ENCODE measurements around the gene SPATA31A6. TPM values are rescaled to one million over a fixed set of nuclear protein-coding genes. Genes with fewer than 3 reads are reported as not detected.
"Not testable (repeated sequence)": the region's sequence is repeated elsewhere in the genome, so short reads cannot be mapped to it uniquely, and the experiment has no call there.

SPATA31A6 gene
- not detected in 2 replicates for total RNA-seq
- not detected in 2 replicates for polyA plus RNA-seq
- not detected in 2 replicates for polyA plus RNA-seq (2011; cell fraction: cytosol; rRNA removed)
- polyA plus RNA-seq (2011; cell fraction: nucleus; rRNA removed), result not detected in 2 replicates
- not detected in 2 replicates for polyA plus RNA-seq (2012)
- not detected in 2 replicates for polyA minus RNA-seq
- polyA minus RNA-seq (2011; cell fraction: cytosol; rRNA and poly(A)+ RNA removed), result not detected
- not detected in 2 replicates for polyA minus RNA-seq (2011; cell fraction: nucleus; rRNA and poly(A)+ RNA removed)
- not detected for Bru-seq, nascent RNA
- BruChase-seq, experiment 1, labeled RNA remaining after a 6-hour chase, result not detected
- BruChase-seq, experiment 2, labeled RNA remaining after a 2-hour chase, result not detected
- long read RNA-seq, result 0 reads

DNA sequence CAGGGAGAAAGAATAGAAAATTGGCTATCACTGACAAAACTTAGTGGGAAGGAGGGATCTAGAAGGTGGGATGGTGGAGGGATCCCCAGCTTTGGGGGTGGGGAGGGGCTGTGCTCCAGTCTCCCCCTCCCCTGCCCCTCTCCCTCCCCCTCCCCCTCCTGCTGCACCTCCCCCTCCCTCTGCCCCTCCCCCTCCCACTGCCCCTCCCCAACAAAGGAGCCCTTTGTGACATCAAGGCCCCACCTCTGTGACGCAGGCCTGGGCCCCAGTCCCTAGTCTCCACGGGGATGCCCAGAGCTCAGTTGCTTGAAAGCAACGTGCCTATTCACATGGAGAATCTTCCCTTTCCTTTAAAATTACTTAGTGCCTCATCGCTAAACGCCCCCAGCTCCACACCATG lies at the start of gene SPATA31A6:
SPATA31A6 (plus strand) TSS at position 301 of the 400 bp plus-strand sequence; CDS start at position 330, 29 bp downstream.
- DNase-seq (ENCODE audit: low read depth, low spot score); POLR2A ChIA-PET; H3K4me1 ChIP-seq (ENCODE audit: control insufficient read depth, extremely low read depth, insufficient read depth, low read length); H3K9me3 ChIP-seq (replicated peaks; ENCODE audit: control insufficient read depth, insufficient read depth, low read length); intact Hi-C loops (cut with micrococcal nuclease); H3K4me3 ChIP-seq (replicated peaks in 1 of 3; ENCODE audit: insufficient read depth in 1 of 3, low read depth in 1 of 3, low read length in 3 of 3); dilution Hi-C loops (cut with MboI; ENCODE audit: extremely low pct_ligation_motif_present, low sequenced_read_pairs); H3K79me2 ChIP-seq (ENCODE audit: control insufficient read depth, insufficient read depth, low read length); H3K9me1 ChIP-seq (replicated peaks; ENCODE audit: control insufficient read depth, extremely low read depth, insufficient read depth, low read length); H3K27me3 ChIP-seq (ENCODE audit: control insufficient read depth in 2 of 2, insufficient read depth in 2 of 2, low read length in 2 of 2); H3K36me3 ChIP-seq (ENCODE audit: control insufficient read depth in 2 of 2, extremely low read depth in 1 of 2, insufficient read depth in 2 of 2, low read length in 2 of 2); CTCF ChIA-PET; H2AFZ ChIP-seq (ENCODE audit: low read depth, low read length); FAIRE-seq; H3K9ac ChIP-seq (replicated peaks; ENCODE audit: extremely low read depth, insufficient read depth, low read length); H4K20me1 ChIP-seq (replicated peaks; ENCODE audit: control insufficient read depth, extremely low read depth, insufficient read depth, low read length); BruUV-seq (replicated peaks); H3K27ac ChIP-seq (ENCODE audit: insufficient read depth, low read depth, low read length); H3K4me2 ChIP-seq (ENCODE audit: insufficient read depth, low read length): not testable (repeated sequence)

DNA sequence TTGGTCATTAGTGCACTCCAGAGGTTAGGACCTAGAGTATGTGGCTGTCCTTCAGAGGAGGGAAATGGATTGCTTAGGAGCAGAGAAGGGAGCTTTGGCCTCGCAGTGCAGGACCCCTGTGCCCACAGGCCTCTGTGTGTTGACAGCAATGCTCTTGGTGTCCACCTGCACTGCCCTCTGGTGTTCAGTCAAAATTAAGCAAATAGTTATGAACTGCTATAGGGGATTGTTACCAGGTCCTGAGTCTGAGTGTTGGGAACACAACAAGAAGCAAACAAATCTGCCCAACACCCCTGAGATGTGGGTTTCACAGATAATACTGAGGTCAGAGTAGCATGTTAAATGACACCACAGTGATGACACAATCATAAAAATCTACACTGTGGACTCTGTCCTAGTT lies 23.2 kb upstream of the SPATA31A6 start:
- BruUV-seq (replicated peaks); H3K36me3 ChIP-seq (ENCODE audit: control insufficient read depth in 2 of 2, extremely low read depth in 1 of 2, insufficient read depth in 2 of 2, low read length in 2 of 2); intact Hi-C loops (cut with micrococcal nuclease); H3K79me2 ChIP-seq (ENCODE audit: control insufficient read depth, insufficient read depth, low read length); FAIRE-seq; H4K20me1 ChIP-seq (replicated peaks; ENCODE audit: control insufficient read depth, extremely low read depth, insufficient read depth, low read length); H3K4me1 ChIP-seq (ENCODE audit: control insufficient read depth, extremely low read depth, insufficient read depth, low read length); POLR2A ChIA-PET; CTCF ChIA-PET; H3K9me3 ChIP-seq (replicated peaks; ENCODE audit: control insufficient read depth, insufficient read depth, low read length); H3K9ac ChIP-seq (replicated peaks; ENCODE audit: extremely low read depth, insufficient read depth, low read length); H3K4me3 ChIP-seq (replicated peaks in 1 of 3; ENCODE audit: insufficient read depth in 1 of 3, low read depth in 1 of 3, low read length in 3 of 3); H3K9me1 ChIP-seq (replicated peaks; ENCODE audit: control insufficient read depth, extremely low read depth, insufficient read depth, low read length); H3K27me3 ChIP-seq (ENCODE audit: control insufficient read depth in 2 of 2, insufficient read depth in 2 of 2, low read length in 2 of 2); H2AFZ ChIP-seq (ENCODE audit: low read depth, low read length); H3K4me2 ChIP-seq (ENCODE audit: insufficient read depth, low read length); H3K27ac ChIP-seq (ENCODE audit: insufficient read depth, low read depth, low read length); dilution Hi-C loops (cut with MboI; ENCODE audit: extremely low pct_ligation_motif_present, low sequenced_read_pairs): not testable (repeated sequence)
- TF ChIP-seq, protein P1, sequence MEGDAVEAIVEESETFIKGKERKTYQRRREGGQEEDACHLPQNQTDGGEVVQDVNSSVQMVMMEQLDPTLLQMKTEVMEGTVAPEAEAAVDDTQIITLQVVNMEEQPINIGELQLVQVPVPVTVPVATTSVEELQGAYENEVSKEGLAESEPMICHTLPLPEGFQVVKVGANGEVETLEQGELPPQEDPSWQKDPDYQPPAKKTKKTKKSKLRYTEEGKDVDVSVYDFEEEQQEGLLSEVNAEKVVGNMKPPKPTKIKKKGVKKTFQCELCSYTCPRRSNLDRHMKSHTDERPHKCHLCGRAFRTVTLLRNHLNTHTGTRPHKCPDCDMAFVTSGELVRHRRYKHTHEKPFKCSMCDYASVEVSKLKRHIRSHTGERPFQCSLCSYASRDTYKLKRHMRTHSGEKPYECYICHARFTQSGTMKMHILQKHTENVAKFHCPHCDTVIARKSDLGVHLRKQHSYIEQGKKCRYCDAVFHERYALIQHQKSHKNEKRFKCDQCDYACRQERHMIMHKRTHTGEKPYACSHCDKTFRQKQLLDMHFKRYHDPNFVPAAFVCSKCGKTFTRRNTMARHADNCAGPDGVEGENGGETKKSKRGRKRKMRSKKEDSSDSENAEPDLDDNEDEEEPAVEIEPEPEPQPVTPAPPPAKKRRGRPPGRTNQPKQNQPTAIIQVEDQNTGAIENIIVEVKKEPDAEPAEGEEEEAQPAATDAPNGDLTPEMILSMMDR (IDR thresholded peaks at IDR 0.05; ENCODE audit: extremely low read depth in 1 of 2, insufficient read depth in 1 of 2, low read depth in 1 of 2, low read length in 2 of 2), result peak; percentile 20 to 31
- DNase-seq (ENCODE audit: low read depth, low spot score), result peak; percentile 49
